GM23338 (cell line): ENCODE measurements around the gene GPRC5C. TPM values are rescaled to one million over a fixed set of nuclear protein-coding genes. Genes with fewer than 3 reads are reported as not detected.

ENCODE experiments used
- ATAC-seq: fragments of 200-7000 bp; cut with Tn5 transposase; 3 replicates; pipeline ENCODE4 v1.9.1; 2020
- DNase-seq: peaks from one replicate; pipeline ENCODE4 v3.0.0-alpha.2; 2015; ENCODE audit warnings: low spot score
- H2AFZ ChIP-seq: fragments of 200-600 bp; sonication (generic); 2 replicates; pipeline ENCODE4 v1.8.0; 2016; ENCODE audit warnings: antibody characterized with exemption, mild to moderate bottlenecking, moderate library complexity
- H3F3A ChIP-seq: fragments of 200-600 bp; sonication (generic); replicated peaks from 2 replicates; pipeline ENCODE4 v1.8.0; 2017; ENCODE audit warnings: antibody characterized with exemption, mixed run types, low read depth
- H3K27ac ChIP-seq: fragments of 200-600 bp; sonication (generic); 2 replicates; pipeline ENCODE4 v1.6.1; 2016; ENCODE audit warnings: low read depth
- H3K27me3 ChIP-seq: fragments of 200-600 bp; sonication (generic); 2 replicates; pipeline ENCODE4 v1.8.0; 2016; ENCODE audit warnings: mild to moderate bottlenecking, mixed run types, moderate library complexity; ENCODE audit not compliant: insufficient read depth
- H3K36me3 ChIP-seq: fragments of 200-600 bp; sonication (generic); 2 replicates; pipeline ENCODE4 v1.8.0; 2016; ENCODE audit warnings: mild to moderate bottlenecking; ENCODE audit not compliant: insufficient read depth
- H3K4me1 ChIP-seq: fragments of 200-600 bp; sonication (generic); 2 replicates; pipeline ENCODE4 v1.8.0; 2016; ENCODE audit warnings: mild to moderate bottlenecking, moderate library complexity; ENCODE audit not compliant: insufficient read depth
- H3K4me2 ChIP-seq: fragments of 200-600 bp; sonication (generic); 2 replicates; pipeline ENCODE4 v1.7.1; 2017; ENCODE audit warnings: mixed run types
- H3K4me3 ChIP-seq: fragments of 200-600 bp; sonication (generic); 2 replicates; pipeline ENCODE4 v1.6.1; 2016; ENCODE audit warnings: mixed run types
- H3K79me2 ChIP-seq: fragments of 200-600 bp; sonication (generic); replicated peaks from 2 replicates; pipeline ENCODE4 v1.8.0; 2017; ENCODE audit warnings: mild to moderate bottlenecking; ENCODE audit not compliant: insufficient read depth
- H3K9me2 ChIP-seq: fragments of 200-600 bp; sonication (generic); 2 replicates; pipeline ENCODE4 v1.8.0; 2017; ENCODE audit not compliant: insufficient read depth
- H4K20me1 ChIP-seq: fragments of 200-600 bp; sonication (generic); replicated peaks from 2 replicates; pipeline ENCODE4 v1.8.0; 2017; ENCODE audit warnings: mild to moderate bottlenecking; ENCODE audit not compliant: insufficient read depth
- H3K27ac Mint-ChIP-seq: 2 replicates; pipeline ENCODE4 v1.8.0; 2020; ENCODE audit warnings: inconsistent platforms, mild to moderate bottlenecking, moderate library complexity, mixed read lengths
- H3K27me3 Mint-ChIP-seq: 3 replicates; pipeline ENCODE4 v1.8.0; 2022; ENCODE audit warnings: low read depth, mild to moderate bottlenecking, moderate library complexity, mixed read lengths, inconsistent platforms; ENCODE audit not compliant: insufficient read depth, poor library complexity
- H3K36me3 Mint-ChIP-seq: 3 replicates; pipeline ENCODE4 v1.8.0; 2021; ENCODE audit warnings: low read depth, mild to moderate bottlenecking, inconsistent platforms, moderate library complexity, mixed read lengths
- H3K4me1 Mint-ChIP-seq: 3 replicates; pipeline ENCODE4 v1.8.0; 2020; ENCODE audit warnings: mild to moderate bottlenecking, inconsistent platforms, mixed read lengths
- H3K4me3 Mint-ChIP-seq: 3 replicates; pipeline ENCODE4 v1.8.0; 2021; ENCODE audit warnings: moderate library complexity, mild to moderate bottlenecking, inconsistent platforms, mixed read lengths
- H3K9me3 Mint-ChIP-seq: 3 replicates; pipeline ENCODE4 v1.8.0; 2020; ENCODE audit warnings: moderate library complexity, mild to moderate bottlenecking, inconsistent platforms, mixed read lengths
- CREB1 ChIP-seq: fragments of 250-450 bp; sonication (Bioruptor Pico); IDR thresholded peaks from 2 replicates; pipeline ENCODE4 v1.5.0; 2020; ENCODE audit warnings: low read depth, mild to moderate bottlenecking, moderate library complexity
- EZH2 ChIP-seq: fragments of 200-600 bp; sonication (generic); IDR thresholded peaks from one replicate; pipeline ENCODE4 v1.8.0; 2017; ENCODE audit warnings: antibody characterized with exemption, mild to moderate bottlenecking, low read depth; ENCODE audit not compliant: unreplicated experiment
- EZH2phosphoT487 ChIP-seq: fragments of 200-600 bp; sonication (generic); IDR thresholded peaks from one replicate; pipeline ENCODE4 v1.8.1; 2018; ENCODE audit warnings: antibody characterized with exemption; ENCODE audit not compliant: unreplicated experiment
- JUNB ChIP-seq: IDR thresholded peaks from one replicate; pipeline ENCODE4 v1.6.1; 2016; ENCODE audit warnings: antibody characterized with exemption; ENCODE audit not compliant: unreplicated experiment
- NANOG ChIP-seq: IDR thresholded peaks from 2 replicates; pipeline ENCODE4 v1.6.1; 2016; ENCODE audit warnings: antibody characterized with exemption, borderline replicate concordance
- POLR2AphosphoS5 ChIP-seq: IDR thresholded peaks from 2 replicates; pipeline ENCODE4 v1.6.1; 2016; ENCODE audit warnings: antibody characterized with exemption, low read depth
- STAT1 ChIP-seq: IDR thresholded peaks from one replicate; pipeline ENCODE4 v1.6.1; 2016; ENCODE audit warnings: antibody characterized with exemption; ENCODE audit not compliant: unreplicated experiment
- ZNF114 ChIP-seq: fragments of 250-450 bp; sonication (Bioruptor Pico); IDR thresholded peaks from 2 replicates; pipeline ENCODE4 v1.5.0; 2020; ENCODE audit warnings: mild to moderate bottlenecking, moderate library complexity
- ZNF331 ChIP-seq: fragments of 250-450 bp; sonication (Bioruptor Pico); IDR thresholded peaks from 2 replicates; pipeline ENCODE4 v1.5.0; 2020; ENCODE audit warnings: low read depth, mild to moderate bottlenecking, moderate library complexity
- polyA plus RNA-seq: library from polyadenylated mRNA; unstranded; fragments of >200 nt; fragmentation: Nextera tagmentation; extraction: Ambion mirVana; gene quantifications from 2 replicates; pipeline ENCODE4 v1.2.1, GENCODE V29; 2016
- total RNA-seq: library from RNA; depleted of rRNA; stranded (reverse); fragments of >200 nt; shearing (Covaris generic); gene quantifications from 2 replicates; pipeline ENCODE4 v1.2.3, GENCODE V29; 2014
- TF ChIP-seq, protein P1 (sequence below): IDR thresholded peaks from one replicate; pipeline ENCODE4 v1.6.1; 2018; ENCODE audit warnings: antibody characterized with exemption; ENCODE audit not compliant: unreplicated experiment
- TF ChIP-seq, protein P2 (sequence below), 2 experiments: fragments of 200-600 bp in 1 of 2; sonication (generic) in 1 of 2; conservative IDR thresholded peaks; 2 replicates each; pipeline versions ENCODE4 v1.5.1 to v1.6.1; 2016 to 2017; ENCODE audit warnings: antibody characterized with exemption in 2 of 2, low read depth in 2 of 2, mild to moderate bottlenecking in 2 of 2, moderate library complexity in 1 of 2
- TF ChIP-seq, protein P3 (sequence below): IDR thresholded peaks from 2 replicates; pipeline ENCODE4 v1.6.1; 2016; ENCODE audit warnings: antibody characterized with exemption
- TF ChIP-seq, protein P4 (sequence below): fragments of 250-450 bp; sonication (Bioruptor Pico); IDR thresholded peaks from 2 replicates; pipeline ENCODE4 v1.5.0; 2020; ENCODE audit warnings: mild to moderate bottlenecking, moderate library complexity

GPRC5C gene
- total and polyA plus RNA-seq, 2 experiments from 2014 or later: 9.0 to 22.4 TPM

DNA sequence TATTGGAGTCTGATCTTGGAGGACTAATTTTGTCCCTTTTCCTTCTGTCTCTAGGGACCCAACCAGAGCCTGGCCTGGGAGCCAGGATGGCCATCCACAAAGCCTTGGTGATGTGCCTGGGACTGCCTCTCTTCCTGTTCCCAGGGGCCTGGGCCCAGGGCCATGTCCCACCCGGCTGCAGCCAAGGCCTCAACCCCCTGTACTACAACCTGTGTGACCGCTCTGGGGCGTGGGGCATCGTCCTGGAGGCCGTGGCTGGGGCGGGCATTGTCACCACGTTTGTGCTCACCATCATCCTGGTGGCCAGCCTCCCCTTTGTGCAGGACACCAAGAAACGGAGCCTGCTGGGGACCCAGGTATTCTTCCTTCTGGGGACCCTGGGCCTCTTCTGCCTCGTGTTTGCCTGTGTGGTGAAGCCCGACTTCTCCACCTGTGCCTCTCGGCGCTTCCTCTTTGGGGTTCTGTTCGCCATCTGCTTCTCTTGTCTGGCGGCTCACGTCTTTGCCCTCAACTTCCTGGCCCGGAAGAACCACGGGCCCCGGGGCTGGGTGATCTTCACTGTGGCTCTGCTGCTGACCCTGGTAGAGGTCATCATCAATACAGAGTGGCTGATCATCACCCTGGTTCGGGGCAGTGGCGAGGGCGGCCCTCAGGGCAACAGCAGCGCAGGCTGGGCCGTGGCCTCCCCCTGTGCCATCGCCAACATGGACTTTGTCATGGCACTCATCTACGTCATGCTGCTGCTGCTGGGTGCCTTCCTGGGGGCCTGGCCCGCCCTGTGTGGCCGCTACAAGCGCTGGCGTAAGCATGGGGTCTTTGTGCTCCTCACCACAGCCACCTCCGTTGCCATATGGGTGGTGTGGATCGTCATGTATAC is 8.0 kb downstream of the GPRC5C start:
- Histone ChIP-seq H2AFZ (no peak overlapping the region), H3F3A (no peaks in the 10 kb centered on the region), H3K4me3 (no peak overlapping the region), H3K27me3 (no peaks in the 10 kb centered on the region), H3K4me2 (no peak overlapping the region), H3K79me2 (no peaks in the 10 kb centered on the region; the same call in 1 of the 2 replicates), H3K27ac (no peak overlapping the region), H4K20me1 (no peaks in the 10 kb centered on the region; the same call in 1 of the 2 replicates), H3K9me2 (no peaks in the 10 kb centered on the region), H3K4me1 (peaks cover 12% of the 10 kb centered on the region; the same call in 1 of the 2 replicates), H3K36me3 (no peaks in the 10 kb centered on the region)
- ATAC-seq (no peak), DNase-seq (no peak)
- Mint-ChIP-seq H3K4me3 (no peak overlapping the region), H3K36me3 (peaks cover 7% of the 10 kb centered on the region; the same call in 2 of the 3 replicates), H3K4me1 (peaks cover 29% of the 10 kb centered on the region), H3K9me3 (no peaks in the 10 kb centered on the region; the same call in 2 of the 3 replicates), H3K27me3 (peaks cover 5% of the 10 kb centered on the region), H3K27ac (no peak overlapping the region)
- no peak for TF ChIP-seq NANOG
- TF ChIP-seq, protein P1, sequence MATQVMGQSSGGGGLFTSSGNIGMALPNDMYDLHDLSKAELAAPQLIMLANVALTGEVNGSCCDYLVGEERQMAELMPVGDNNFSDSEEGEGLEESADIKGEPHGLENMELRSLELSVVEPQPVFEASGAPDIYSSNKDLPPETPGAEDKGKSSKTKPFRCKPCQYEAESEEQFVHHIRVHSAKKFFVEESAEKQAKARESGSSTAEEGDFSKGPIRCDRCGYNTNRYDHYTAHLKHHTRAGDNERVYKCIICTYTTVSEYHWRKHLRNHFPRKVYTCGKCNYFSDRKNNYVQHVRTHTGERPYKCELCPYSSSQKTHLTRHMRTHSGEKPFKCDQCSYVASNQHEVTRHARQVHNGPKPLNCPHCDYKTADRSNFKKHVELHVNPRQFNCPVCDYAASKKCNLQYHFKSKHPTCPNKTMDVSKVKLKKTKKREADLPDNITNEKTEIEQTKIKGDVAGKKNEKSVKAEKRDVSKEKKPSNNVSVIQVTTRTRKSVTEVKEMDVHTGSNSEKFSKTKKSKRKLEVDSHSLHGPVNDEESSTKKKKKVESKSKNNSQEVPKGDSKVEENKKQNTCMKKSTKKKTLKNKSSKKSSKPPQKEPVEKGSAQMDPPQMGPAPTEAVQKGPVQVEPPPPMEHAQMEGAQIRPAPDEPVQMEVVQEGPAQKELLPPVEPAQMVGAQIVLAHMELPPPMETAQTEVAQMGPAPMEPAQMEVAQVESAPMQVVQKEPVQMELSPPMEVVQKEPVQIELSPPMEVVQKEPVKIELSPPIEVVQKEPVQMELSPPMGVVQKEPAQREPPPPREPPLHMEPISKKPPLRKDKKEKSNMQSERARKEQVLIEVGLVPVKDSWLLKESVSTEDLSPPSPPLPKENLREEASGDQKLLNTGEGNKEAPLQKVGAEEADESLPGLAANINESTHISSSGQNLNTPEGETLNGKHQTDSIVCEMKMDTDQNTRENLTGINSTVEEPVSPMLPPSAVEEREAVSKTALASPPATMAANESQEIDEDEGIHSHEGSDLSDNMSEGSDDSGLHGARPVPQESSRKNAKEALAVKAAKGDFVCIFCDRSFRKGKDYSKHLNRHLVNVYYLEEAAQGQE: no peak
- TF ChIP-seq, protein P2, sequence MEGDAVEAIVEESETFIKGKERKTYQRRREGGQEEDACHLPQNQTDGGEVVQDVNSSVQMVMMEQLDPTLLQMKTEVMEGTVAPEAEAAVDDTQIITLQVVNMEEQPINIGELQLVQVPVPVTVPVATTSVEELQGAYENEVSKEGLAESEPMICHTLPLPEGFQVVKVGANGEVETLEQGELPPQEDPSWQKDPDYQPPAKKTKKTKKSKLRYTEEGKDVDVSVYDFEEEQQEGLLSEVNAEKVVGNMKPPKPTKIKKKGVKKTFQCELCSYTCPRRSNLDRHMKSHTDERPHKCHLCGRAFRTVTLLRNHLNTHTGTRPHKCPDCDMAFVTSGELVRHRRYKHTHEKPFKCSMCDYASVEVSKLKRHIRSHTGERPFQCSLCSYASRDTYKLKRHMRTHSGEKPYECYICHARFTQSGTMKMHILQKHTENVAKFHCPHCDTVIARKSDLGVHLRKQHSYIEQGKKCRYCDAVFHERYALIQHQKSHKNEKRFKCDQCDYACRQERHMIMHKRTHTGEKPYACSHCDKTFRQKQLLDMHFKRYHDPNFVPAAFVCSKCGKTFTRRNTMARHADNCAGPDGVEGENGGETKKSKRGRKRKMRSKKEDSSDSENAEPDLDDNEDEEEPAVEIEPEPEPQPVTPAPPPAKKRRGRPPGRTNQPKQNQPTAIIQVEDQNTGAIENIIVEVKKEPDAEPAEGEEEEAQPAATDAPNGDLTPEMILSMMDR (conservative IDR thresholded peaks at IDR 0.05; ENCODE audit: low read depth in 2 of 2): no peak
- TF ChIP-seq, protein P3, sequence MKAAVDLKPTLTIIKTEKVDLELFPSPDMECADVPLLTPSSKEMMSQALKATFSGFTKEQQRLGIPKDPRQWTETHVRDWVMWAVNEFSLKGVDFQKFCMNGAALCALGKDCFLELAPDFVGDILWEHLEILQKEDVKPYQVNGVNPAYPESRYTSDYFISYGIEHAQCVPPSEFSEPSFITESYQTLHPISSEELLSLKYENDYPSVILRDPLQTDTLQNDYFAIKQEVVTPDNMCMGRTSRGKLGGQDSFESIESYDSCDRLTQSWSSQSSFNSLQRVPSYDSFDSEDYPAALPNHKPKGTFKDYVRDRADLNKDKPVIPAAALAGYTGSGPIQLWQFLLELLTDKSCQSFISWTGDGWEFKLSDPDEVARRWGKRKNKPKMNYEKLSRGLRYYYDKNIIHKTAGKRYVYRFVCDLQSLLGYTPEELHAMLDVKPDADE: no peak
- TF ChIP-seq, protein P4, sequence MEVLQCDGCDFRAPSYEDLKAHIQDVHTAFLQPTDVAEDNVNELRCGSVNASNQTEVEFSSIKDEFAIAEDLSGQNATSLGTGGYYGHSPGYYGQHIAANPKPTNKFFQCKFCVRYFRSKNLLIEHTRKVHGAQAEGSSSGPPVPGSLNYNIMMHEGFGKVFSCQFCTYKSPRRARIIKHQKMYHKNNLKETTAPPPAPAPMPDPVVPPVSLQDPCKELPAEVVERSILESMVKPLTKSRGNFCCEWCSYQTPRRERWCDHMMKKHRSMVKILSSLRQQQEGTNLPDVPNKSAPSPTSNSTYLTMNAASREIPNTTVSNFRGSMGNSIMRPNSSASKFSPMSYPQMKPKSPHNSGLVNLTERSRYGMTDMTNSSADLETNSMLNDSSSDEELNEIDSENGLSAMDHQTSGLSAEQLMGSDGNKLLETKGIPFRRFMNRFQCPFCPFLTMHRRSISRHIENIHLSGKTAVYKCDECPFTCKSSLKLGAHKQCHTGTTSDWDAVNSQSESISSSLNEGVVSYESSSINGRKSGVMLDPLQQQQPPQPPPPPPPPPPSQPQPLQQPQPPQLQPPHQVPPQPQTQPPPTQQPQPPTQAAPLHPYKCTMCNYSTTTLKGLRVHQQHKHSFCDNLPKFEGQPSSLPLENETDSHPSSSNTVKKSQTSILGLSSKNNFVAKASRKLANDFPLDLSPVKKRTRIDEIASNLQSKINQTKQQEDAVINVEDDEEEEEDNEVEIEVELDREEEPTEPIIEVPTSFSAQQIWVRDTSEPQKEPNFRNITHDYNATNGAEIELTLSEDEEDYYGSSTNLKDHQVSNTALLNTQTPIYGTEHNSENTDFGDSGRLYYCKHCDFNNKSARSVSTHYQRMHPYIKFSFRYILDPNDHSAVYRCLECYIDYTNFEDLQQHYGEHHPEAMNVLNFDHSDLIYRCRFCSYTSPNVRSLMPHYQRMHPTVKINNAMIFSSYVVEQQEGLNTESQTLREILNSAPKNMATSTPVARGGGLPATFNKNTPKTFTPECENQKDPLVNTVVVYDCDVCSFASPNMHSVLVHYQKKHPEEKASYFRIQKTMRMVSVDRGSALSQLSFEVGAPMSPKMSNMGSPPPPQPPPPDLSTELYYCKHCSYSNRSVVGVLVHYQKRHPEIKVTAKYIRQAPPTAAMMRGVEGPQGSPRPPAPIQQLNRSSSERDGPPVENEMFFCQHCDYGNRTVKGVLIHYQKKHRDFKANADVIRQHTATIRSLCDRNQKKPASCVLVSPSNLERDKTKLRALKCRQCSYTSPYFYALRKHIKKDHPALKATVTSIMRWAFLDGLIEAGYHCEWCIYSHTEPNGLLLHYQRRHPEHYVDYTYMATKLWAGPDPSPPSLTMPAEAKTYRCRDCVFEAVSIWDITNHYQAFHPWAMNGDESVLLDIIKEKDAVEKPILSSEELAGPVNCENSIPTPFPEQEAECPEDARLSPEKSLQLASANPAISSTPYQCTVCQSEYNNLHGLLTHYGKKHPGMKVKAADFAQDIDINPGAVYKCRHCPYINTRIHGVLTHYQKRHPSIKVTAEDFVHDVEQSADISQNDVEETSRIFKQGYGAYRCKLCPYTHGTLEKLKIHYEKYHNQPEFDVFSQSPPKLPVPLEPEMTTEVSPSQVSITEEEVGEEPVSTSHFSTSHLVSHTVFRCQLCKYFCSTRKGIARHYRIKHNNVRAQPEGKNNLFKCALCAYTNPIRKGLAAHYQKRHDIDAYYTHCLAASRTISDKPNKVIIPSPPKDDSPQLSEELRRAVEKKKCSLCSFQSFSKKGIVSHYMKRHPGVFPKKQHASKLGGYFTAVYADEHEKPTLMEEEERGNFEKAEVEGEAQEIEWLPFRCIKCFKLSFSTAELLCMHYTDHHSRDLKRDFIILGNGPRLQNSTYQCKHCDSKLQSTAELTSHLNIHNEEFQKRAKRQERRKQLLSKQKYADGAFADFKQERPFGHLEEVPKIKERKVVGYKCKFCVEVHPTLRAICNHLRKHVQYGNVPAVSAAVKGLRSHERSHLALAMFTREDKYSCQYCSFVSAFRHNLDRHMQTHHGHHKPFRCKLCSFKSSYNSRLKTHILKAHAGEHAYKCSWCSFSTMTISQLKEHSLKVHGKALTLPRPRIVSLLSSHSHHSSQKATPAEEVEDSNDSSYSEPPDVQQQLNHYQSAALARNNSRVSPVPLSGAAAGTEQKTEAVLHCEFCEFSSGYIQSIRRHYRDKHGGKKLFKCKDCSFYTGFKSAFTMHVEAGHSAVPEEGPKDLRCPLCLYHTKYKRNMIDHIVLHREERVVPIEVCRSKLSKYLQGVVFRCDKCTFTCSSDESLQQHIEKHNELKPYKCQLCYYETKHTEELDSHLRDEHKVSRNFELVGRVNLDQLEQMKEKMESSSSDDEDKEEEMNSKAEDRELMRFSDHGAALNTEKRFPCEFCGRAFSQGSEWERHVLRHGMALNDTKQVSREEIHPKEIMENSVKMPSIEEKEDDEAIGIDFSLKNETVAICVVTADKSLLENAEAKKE (CRISPR knock-in tag): no peak
- TF ChIP-seq ZNF331: no peak
- TF ChIP-seq POLR2AphosphoS5: no peak
- TF ChIP-seq STAT1: no peak
- TF ChIP-seq ZNF114 (CRISPR knock-in tag): no peak
- no peak for TF ChIP-seq CREB1
- no peak for TF ChIP-seq EZH2phosphoT487
- TF ChIP-seq JUNB: no peak
- no peak for TF ChIP-seq EZH2
